GM19463 (cell line): ENCODE measurements around the gene INPP5F.
A peak's percentile ranks its signal among the peaks of the same experiment; 100 is the strongest.

Experiments
- ATAC-seq: cut with Tn5 transposase; IDR thresholded peaks from one replicate; pipeline ENCODE4 v1.9.1; 2021; ENCODE audit warnings: mild to moderate bottlenecking, moderate library complexity; ENCODE audit not compliant: unreplicated experiment

INPP5F gene, protein sequence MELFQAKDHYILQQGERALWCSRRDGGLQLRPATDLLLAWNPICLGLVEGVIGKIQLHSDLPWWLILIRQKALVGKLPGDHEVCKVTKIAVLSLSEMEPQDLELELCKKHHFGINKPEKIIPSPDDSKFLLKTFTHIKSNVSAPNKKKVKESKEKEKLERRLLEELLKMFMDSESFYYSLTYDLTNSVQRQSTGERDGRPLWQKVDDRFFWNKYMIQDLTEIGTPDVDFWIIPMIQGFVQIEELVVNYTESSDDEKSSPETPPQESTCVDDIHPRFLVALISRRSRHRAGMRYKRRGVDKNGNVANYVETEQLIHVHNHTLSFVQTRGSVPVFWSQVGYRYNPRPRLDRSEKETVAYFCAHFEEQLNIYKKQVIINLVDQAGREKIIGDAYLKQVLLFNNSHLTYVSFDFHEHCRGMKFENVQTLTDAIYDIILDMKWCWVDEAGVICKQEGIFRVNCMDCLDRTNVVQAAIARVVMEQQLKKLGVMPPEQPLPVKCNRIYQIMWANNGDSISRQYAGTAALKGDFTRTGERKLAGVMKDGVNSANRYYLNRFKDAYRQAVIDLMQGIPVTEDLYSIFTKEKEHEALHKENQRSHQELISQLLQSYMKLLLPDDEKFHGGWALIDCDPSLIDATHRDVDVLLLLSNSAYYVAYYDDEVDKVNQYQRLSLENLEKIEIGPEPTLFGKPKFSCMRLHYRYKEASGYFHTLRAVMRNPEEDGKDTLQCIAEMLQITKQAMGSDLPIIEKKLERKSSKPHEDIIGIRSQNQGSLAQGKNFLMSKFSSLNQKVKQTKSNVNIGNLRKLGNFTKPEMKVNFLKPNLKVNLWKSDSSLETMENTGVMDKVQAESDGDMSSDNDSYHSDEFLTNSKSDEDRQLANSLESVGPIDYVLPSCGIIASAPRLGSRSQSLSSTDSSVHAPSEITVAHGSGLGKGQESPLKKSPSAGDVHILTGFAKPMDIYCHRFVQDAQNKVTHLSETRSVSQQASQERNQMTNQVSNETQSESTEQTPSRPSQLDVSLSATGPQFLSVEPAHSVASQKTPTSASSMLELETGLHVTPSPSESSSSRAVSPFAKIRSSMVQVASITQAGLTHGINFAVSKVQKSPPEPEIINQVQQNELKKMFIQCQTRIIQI

DNA sequence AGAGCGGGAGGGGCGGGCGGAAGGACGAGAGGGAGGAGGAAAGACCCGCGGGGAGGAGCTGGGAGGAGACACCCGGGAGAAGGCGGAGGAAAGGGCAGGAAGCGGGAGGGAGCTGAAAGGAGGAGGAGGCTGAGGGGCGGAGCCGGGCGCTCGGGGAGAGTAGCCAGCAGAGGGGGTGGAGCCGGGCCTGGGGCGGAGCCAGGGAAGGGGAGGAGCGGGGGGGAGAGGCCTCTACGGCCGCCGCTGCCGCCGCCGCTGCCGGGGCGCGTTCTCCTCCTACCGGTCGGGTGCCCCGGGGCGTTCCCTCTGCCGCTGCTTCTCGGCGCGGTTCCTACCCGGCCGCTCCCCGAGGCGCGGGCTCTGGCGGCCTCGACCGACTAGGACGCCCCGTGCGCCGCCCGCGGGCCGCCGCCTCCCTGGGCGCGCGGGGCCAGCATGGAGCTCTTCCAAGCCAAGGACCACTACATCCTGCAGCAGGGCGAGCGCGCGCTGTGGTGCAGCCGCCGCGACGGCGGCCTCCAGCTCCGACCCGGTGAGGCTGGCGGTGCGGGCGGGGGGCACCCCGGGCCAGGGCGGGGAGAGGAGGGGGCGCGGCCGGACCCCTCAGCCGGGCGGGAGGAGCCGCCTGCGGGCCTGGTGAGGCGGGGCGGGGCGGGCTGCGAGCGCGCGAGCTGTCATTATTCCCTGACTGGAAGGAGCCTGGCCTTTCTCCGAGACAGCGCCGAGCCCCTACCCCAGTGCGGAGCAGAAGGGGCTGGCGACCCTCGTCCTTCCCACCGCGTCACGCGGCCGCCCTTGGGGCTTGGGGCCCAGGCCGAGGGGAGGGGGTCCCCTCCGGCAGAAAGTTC, at the start of gene INPP5F:
TSS of gene INPP5F (plus strand) at position 223 of the 848 bp plus-strand sequence. CDS start at position 436, 213 bp downstream.
- peak; percentile 88 for ATAC-seq

DNA sequence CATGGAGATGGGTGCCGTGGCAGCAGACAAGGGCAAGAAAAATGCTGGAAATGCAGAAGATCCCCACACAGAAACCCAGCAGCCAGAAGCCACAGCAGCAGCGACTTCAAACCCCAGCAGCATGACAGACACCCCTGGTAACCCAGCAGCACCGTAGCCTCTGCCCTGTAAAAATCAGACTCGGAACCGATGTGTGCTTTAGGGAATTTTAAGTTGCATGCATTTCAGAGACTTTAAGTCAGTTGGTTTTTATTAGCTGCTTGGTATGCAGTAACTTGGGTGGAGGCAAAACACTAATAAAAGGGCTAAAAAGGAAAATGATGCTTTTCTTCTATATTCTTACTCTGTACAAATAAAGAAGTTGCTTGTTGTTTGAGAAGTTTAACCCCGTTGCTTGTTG, 48.7 kb upstream of the INPP5F start:
- no peak for ATAC-seq

GRCh38 chr10:119677904-119678755, 47.7 kb upstream of the INPP5F start:
- no peak for ATAC-seq

DNA sequence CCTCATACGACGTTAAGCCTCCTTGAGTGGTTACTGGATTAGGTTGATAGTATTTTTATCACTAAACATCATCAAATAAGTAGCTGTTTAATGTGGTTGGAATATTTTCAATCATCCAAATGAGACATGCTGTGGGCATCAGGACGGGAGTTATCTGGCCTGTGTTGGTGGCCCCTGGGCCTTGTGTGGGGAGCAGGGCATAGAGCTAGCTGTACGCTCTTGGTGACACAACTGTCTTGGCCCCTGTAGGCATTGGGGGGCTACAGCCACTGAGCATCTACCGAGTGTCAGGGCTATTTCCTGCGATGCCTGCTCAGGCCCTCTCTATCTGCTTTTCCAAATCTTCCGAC, 46.4 kb upstream of the INPP5F start:
- no peak for ATAC-seq

- no peak for ATAC-seq
These were observed 45.8 kb upstream of the INPP5F start for GRCh38 chr10:119680050-119680449.

- no peak for ATAC-seq
These were observed 45.2 kb upstream of the INPP5F start for GRCh38 chr10:119680650-119681081.

GRCh38 chr10:119686465-119687191, 39.2 kb upstream of the INPP5F start:
- peak; percentile 83 for ATAC-seq

DNA sequence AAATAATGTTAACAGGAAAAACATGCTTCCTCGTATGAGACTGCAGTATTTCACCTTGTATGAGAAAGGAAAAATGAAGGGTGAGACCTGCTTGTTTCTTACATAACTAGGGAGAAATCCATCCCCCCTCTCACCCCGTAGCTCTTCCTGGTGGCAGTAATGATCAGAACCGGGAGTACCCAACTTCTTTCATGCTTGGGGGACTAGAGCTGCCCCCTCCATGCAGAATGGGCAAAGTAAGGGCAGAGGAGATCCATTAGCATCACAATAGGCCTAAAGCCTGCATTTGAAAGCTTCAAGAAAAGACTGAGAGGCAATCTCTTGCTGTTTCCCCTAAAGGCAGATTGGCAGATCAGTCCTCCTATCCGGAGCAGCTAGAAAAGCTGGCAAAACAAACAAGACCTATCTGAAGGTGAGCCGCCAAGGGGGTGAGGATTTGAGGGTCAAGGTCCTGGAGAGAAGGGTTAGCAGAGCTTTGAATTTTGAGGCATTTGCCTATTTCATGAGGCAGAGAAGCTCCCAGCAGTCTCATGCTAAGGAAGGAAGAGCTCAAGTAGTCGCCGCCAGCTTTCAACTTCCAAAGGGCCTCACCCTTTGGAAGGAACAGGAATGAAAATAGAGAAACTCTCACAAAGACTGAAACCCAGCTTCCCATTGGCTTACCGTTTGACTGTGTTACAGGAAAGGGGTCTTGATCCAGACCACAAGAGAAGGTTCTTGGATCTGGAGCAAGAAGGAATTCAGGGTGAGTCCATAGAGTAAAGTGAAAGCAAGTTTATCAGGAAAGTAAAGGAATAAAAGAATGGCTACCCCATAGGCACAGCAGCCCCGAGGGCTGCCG, 38.4 kb upstream of the INPP5F start:
- ATAC-seq = no peak

GRCh38 chr10:119688033-119688508, 37.8 kb upstream of the INPP5F start:
- no peak for ATAC-seq

GRCh38 chr10:119689016-119689580, 36.8 kb upstream of the INPP5F start:
- no peak for ATAC-seq

- ATAC-seq = no peak
These were observed 34.1 kb upstream of the INPP5F start for GRCh38 chr10:119691726-119692125.

DNA sequence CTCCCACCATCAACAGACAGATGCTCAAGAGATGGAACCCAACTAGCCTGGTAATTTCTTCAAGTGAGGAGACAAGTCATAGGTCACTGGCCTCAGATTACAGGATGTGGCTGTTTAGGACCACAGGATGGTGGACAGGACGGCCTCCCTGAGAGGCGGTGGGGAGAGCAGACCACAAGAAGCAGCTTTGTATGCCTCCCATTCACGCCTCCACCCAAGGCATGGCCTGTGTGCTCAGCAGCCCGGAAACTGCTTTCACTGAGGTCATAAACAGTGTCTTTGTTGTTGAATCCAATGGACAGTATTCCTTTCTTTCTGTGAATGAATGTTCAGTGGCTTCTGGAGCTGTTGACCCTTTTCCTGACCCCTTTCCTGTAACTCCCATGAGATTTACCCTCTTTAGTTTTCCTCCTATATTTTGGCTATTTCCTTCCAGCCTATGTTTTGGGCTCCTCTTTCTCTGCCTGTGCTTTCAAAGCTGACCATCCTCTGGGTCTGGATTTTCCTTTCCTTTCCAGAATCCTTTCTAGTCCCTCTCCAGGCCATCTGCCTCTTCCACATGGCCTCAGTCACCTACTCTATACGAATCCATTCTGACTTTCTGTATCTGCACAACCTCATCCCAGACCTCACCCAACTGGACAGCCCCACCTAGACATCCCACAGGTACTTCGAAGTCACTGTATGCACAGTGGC, 32.4 kb upstream of the INPP5F start:
- no peak for ATAC-seq

- no peak for ATAC-seq
These were observed 31.2 kb upstream of the INPP5F start for GRCh38 chr10:119694608-119695007.

DNA sequence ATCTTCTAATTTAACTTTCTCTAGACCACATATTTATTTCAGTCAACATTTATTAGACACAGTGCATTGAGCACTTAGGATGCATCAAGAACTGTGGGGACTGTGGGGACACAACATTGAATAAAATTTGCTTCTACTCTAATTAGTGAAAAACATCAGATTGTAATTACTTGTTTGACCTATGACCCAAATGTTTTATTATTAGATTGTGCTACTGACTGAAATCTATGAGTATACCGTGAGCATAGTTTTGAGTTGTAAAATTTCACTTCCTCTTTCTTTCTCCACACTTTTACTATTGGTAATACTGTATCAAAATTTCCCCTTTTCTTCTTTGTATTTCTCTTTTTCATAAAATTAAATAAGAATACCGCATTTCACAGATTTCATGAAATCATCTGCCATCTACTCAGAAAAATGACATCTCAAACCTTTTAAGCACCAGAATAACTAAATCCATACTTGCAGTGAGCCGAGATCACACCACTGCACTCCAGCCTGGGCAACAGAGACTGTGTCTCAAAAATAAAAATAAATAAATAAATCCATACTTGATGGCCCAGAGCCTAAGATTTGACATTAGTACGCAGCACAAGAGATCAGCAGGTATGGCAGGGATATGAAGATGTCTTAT, 25.4 kb upstream of the INPP5F start:
- ATAC-seq = peak; percentile 45

DNA sequence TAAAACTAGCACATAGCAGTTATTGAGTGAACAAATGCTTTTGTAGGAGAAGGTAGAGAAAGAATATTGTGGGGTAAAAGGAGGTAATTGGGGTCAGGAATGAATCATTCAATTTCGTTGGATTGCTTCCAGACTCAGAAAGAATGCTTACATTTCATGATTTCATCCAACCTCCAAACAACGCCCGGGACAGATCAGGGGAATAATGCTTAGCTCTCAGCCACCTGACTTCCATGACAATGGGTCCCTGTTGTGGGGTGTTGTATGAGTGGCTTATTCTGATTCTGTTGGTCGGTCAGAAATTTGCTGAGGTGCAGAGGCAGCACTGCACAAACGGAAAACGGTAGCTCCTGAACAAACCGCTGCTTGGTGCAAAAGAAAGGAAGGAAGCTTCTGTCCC, 24.0 kb upstream of the INPP5F start:
- ATAC-seq = no peak

DNA sequence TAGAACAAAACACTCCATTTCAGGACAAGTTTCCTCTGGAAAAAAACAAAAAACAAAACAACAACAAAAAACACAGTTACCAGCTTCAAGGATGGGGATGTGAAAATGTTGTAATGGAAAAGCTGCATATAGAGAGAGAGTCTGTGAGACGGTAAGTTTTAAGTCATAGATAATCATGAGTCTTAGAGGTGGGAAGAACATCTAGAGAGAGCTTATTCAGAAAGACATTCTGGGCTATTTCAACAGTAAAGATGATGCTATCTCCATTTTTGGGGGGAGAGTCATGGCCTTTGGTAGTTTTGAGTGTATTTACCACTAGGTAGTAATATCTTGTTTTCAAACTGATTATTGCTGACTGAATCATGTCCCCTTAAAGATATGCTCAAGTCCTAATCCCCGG, 23.3 kb upstream of the INPP5F start:
- no peak for ATAC-seq
